SJCRH30 (cell line): ENCODE results near the gene ANKRD13D. TPM values are rescaled to one million over a fixed set of nuclear protein-coding genes. Genes with fewer than 3 reads are reported as not detected.
A peak's percentile ranks its signal among the peaks of the same experiment; 100 is the strongest.

Source experiments
- DNase-seq, 2 experiments: peaks; one replicate each; pipeline ENCODE4 v3.0.0-alpha.2; 2015 to 2020
- H3K27ac ChIP-seq: fragments of 250-450 bp; sonication (Bioruptor Pico); 2 replicates; pipeline ENCODE4 v1.5.1; 2020; ENCODE audit warnings: mild to moderate bottlenecking, moderate library complexity
- H3K27me3 ChIP-seq: fragments of 250-450 bp; sonication (Bioruptor Pico); 2 replicates; pipeline ENCODE4 v1.5.1; 2020; ENCODE audit warnings: mild to moderate bottlenecking, moderate library complexity
- H3K36me3 ChIP-seq: fragments of 250-450 bp; sonication (Bioruptor Pico); 2 replicates; pipeline ENCODE4 v1.5.1; 2020; ENCODE audit warnings: mild to moderate bottlenecking, moderate library complexity
- H3K4me1 ChIP-seq: fragments of 250-450 bp; sonication (Bioruptor Pico); 2 replicates; pipeline ENCODE4 v1.5.1; 2020; ENCODE audit warnings: mild to moderate bottlenecking, moderate library complexity
- H3K4me3 ChIP-seq: fragments of 250-450 bp; sonication (Bioruptor Pico); 2 replicates; pipeline ENCODE4 v1.5.1; 2020; ENCODE audit warnings: mild to moderate bottlenecking, moderate library complexity
- H3K9me3 ChIP-seq: fragments of 250-450 bp; sonication (Bioruptor Pico); replicated peaks from 2 replicates; pipeline ENCODE4 v1.5.1; 2020; ENCODE audit warnings: mild to moderate bottlenecking, moderate library complexity
- total RNA-seq: library from RNA; depleted of rRNA; stranded (reverse); fragments of >200 nt; shearing (Covaris generic); gene quantifications from 2 replicates; pipeline ENCODE4 v1.2.3, GENCODE V29; 2014

Gene ANKRD13D
- total RNA-seq, 1 experiment from 2014 or later = 19.9 TPM

DNA sequence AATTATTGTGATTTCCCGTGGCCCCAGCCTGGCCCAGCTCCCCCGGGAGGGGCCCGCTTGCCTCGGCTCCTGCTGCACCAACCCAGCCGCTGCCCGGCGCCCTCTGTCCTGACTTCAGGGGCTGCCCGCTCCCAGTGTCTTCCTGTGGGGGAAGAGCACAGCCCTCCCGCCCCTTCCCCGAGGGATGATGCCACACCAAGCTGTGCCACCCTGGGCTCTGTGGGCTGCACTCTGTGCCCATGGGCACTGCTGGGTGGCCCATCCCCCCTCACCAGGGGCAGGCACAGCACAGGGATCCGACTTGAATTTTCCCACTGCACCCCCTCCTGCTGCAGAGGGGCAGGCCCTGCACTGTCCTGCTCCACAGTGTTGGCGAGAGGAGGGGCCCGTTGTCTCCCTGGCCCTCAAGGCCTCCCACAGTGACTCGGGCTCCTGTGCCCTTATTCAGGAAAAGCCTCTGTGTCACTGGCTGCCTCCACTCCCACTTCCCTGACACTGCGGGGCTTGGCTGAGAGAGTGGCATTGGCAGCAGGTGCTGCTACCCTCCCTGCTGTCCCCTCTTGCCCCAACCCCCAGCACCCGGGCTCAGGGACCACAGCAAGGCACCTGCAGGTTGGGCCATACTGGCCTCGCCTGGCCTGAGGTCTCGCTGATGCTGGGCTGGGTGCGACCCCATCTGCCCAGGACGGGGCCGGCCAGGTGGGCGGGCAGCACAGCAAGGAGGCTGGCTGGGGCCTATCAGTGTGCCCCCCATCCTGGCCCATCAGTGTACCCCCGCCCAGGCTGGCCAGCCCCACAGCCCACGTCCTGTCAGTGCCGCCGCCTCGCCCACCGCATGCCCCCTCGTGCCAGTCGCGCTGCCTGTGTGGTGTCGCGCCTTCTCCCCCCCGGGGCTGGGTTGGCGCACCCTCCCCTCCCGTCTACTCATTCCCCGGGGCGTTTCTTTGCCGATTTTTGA, 3.3 kb upstream of the ANKRD13D start:
- H3K36me3 ChIP-seq = peaks cover 36% of the 10 kb centered on the region
- H3K9me3 ChIP-seq = no peaks in the 10 kb centered on the region
- no peak overlapping the region for H3K27ac ChIP-seq
- H3K4me1 ChIP-seq = peaks cover 16% of the 10 kb centered on the region
- no peak for DNase-seq
- no peaks in the 10 kb centered on the region for H3K27me3 ChIP-seq
- H3K4me3 ChIP-seq = no peak overlapping the region

- H3K36me3 ChIP-seq = peaks cover 34% of the 10 kb centered on the region
- no peak overlapping the region for H3K27ac ChIP-seq
- H3K27me3 ChIP-seq = no peaks in the 10 kb centered on the region
- peaks cover 7% of the 10 kb centered on the region for H3K4me1 ChIP-seq
- DNase-seq = no peak
- no peak overlapping the region for H3K4me3 ChIP-seq
- H3K9me3 ChIP-seq = no peaks in the 10 kb centered on the region
Observed at GRCh38 chr11:67286621-67287333, 2.3 kb upstream of the ANKRD13D start.

- Histone ChIP-seq H3K9me3 (no peaks in the 10 kb centered on the region), H3K4me3 (peak overlapping the region; percentile 91), H3K36me3 (peaks cover 30% of the 10 kb centered on the region), H3K27ac (peak overlapping the region; percentile 95), H3K27me3 (no peaks in the 10 kb centered on the region), H3K4me1 (peaks cover 7% of the 10 kb centered on the region)
- DNase-seq = no peak
Observed at GRCh38 chr11:67287355-67288197, 1.5 kb upstream of the ANKRD13D start.

DNA sequence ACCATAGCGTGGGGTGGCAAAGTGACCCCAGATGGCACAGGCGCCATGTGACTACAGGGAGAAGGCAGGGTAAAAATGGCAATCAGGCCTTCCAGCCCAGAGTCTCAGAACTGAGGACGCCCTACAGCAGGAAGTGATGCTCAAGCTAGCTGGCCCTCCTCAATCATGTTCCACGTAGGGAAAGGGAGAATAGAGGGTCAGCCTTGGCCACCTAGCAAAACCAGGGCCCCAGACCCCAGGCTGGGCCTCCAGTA, 978 bp upstream of the ANKRD13D start:
- H3K27ac ChIP-seq = peak overlapping the region; percentile 95
- peaks cover 29% of the 10 kb centered on the region for H3K36me3 ChIP-seq
- H3K27me3 ChIP-seq = no peaks in the 10 kb centered on the region
- peaks cover 7% of the 10 kb centered on the region for H3K4me1 ChIP-seq
- no peaks in the 10 kb centered on the region for H3K9me3 ChIP-seq
- DNase-seq = no peak
- peak overlapping the region; percentile 91 for H3K4me3 ChIP-seq

DNA sequence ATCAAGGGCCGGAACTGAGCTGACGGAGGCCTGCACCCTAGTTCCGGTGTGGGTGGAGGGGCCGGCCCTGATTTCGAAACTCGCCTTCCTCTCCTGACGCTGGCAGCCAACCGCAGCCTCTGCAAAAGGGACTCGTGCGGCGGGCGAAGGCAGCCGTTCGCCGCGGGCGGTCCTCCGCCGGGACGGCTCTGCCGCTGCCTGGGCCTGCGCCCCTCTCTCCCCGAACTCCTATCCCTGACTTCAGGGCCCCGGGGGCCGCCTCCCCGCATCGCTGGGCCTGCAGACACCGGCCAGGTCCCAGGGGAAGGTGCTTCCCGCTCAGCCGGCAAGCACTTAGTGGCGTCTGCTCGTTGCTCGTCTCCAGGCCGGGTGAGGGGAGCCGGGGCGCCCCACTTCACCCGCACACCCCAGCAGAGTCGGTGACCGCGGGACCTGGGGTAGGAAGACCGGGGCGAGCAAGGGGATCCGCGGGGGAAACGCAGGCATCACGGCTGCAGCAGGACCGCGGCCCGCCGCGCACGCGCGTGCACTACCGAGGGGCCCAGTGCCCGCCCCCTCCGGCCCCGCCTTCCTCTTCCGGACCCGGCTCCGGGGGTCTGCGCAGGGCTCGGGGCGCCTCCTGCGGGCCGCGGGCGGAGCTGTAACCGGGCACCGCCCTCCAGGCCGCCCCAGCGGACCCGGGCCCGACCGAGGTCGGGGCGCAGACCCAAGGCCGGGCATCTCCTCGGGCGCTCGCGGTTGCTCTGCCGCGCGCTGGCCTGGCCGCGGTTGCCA, 464 bp upstream of the ANKRD13D start:
- peaks cover 25% of the 10 kb centered on the region for H3K36me3 ChIP-seq
- no peaks in the 10 kb centered on the region for H3K27me3 ChIP-seq
- peaks cover 7% of the 10 kb centered on the region for H3K4me1 ChIP-seq
- H3K27ac ChIP-seq = peak overlapping the region; percentile 95
- DNase-seq = peak; percentile 88 to 90
- no peaks in the 10 kb centered on the region for H3K9me3 ChIP-seq
- peak overlapping the region; percentile 91 for H3K4me3 ChIP-seq

- Histone ChIP-seq H3K27me3 (no peaks in the 10 kb centered on the region), H3K27ac (peak overlapping the region; percentile 13; the same call in 1 of the 2 replicates), H3K9me3 (no peaks in the 10 kb centered on the region), H3K36me3 (peaks cover 24% of the 10 kb centered on the region), H3K4me1 (peaks cover 7% of the 10 kb centered on the region), H3K4me3 (peak overlapping the region; percentile 91)
- DNase-seq = peak in 1 of 2 experiments; percentile 31
Observed at GRCh38 chr11:67289651-67290479, 762 bp downstream of the ANKRD13D start.

DNA sequence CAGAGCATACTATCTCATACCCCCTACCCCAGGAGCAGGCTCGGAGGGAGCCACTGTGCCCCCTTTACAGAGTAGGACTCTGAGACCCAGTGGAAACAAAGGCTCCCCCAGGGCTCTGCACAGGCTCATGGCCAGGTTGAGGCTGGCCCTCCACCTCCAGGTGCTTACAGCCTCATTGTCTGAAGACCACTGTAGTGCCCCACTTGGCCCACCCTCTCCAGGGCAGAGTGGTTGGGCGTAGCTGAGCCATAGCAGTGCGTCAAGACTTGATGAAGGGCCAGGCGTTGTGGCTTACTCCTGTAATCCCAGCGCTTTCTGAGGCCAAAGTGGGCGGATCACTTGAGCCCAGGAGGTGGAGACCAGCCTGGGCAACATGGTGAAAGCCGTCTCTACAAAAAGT, 1.7 kb downstream of the ANKRD13D start:
- peaks cover 6% of the 10 kb centered on the region; the same call in 1 of the 2 replicates for H3K9me3 ChIP-seq
- H3K4me3 ChIP-seq = no peak overlapping the region
- DNase-seq = no peak
- H3K4me1 ChIP-seq = peaks cover 7% of the 10 kb centered on the region
- peaks cover 33% of the 10 kb centered on the region for H3K36me3 ChIP-seq
- no peak overlapping the region for H3K27ac ChIP-seq
- H3K27me3 ChIP-seq = no peaks in the 10 kb centered on the region

DNA sequence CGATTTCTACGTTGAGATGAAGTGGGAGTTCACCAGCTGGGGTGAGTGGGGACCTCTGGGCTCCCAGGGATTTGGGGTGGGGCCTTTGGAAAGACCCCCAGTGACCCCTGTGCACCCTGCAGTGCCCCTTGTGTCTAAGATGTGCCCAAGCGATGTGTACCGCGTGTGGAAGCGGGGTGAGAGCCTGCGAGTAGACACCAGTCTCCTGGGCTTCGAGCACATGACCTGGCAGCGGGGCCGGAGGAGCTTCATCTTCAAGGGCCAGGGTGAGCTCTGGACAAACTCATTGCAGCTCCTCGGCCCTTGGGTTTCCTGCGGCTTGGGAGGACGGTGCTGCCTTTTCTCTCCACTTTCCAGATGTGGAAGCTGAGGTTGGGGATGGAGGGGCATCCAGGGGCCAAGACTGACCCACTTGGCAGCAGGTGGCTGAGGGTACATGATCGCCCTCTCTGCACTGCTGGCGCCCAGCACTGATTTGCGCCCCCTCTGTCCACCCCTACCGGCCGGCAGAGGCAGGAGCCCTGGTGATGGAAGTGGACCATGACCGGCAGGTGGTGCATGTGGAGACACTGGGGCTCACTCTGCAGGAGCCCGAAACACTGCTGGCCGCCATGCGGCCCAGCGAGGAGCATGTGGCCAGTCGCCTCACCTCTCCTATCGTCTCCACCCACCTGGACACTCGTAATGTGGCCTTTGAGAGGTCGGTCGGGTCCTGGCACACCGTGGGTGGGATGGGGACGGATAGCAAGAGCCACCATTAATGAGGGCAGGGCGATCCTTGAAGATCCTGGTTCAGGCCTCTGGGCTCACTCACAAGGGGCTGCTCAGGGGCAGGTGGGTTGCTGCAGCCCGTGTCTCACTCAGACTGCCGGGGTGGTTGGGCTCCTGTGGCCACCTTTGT, 2.6 kb downstream of the ANKRD13D start:
- H3K36me3 ChIP-seq = peaks cover 38% of the 10 kb centered on the region

GRCh38 chr11:67292671-67293070, 3.6 kb downstream of the ANKRD13D start:
- H3K27me3 ChIP-seq = no peaks in the 10 kb centered on the region
- DNase-seq = no peak
- no peak overlapping the region for H3K4me3 ChIP-seq
- H3K27ac ChIP-seq = no peak overlapping the region
- H3K36me3 ChIP-seq = peaks cover 44% of the 10 kb centered on the region
- H3K4me1 ChIP-seq = peaks cover 4% of the 10 kb centered on the region
- peaks cover 7% of the 10 kb centered on the region; the same call in 1 of the 2 replicates for H3K9me3 ChIP-seq

More for the DNA sequence above, 2.6 kb downstream of the ANKRD13D start:
- no peaks in the 10 kb centered on the region for H3K27me3 ChIP-seq
- H3K4me3 ChIP-seq = no peak overlapping the region
- H3K4me1 ChIP-seq = peaks cover 7% of the 10 kb centered on the region
- no peak overlapping the region for H3K27ac ChIP-seq
- peaks cover 7% of the 10 kb centered on the region; the same call in 1 of the 2 replicates for H3K9me3 ChIP-seq
- no peak for DNase-seq

GRCh38 chr11:67293090-67293489, 4.0 kb downstream of the ANKRD13D start:
- Histone ChIP-seq H3K36me3 (peaks cover 45% of the 10 kb centered on the region), H3K27ac (no peak overlapping the region), H3K27me3 (no peaks in the 10 kb centered on the region), H3K4me1 (no peaks in the 10 kb centered on the region; the same call in 1 of the 2 replicates), H3K9me3 (peaks cover 7% of the 10 kb centered on the region; the same call in 1 of the 2 replicates), H3K4me3 (no peak overlapping the region)
- DNase-seq = no peak

DNA sequence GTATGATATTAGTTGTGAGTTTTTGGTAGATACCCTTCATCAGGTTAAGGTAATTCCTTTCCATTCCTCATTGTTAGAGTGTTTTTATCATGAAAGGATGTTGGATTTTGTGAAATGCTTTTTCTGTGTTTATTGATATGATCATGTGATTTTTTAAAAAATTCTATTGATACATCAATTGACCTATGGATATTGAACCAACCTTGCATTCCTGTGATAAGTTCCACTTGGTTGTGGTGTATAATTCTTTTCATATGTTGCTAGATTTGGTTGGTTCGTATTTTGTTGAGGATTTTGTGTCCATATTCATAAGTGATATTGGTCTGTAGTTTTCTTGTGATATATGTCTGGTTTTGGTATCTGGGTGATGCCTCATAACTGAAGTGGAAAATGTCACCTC, 6.7 kb downstream of the ANKRD13D start:
- Histone ChIP-seq H3K27ac (no peak overlapping the region), H3K9me3 (peaks cover 7% of the 10 kb centered on the region; the same call in 1 of the 2 replicates), H3K27me3 (no peaks in the 10 kb centered on the region), H3K4me1 (no peaks in the 10 kb centered on the region), H3K4me3 (no peak overlapping the region), H3K36me3 (peaks cover 48% of the 10 kb centered on the region)
- DNase-seq = peak in 1 of 2 experiments; percentile 24

DNA sequence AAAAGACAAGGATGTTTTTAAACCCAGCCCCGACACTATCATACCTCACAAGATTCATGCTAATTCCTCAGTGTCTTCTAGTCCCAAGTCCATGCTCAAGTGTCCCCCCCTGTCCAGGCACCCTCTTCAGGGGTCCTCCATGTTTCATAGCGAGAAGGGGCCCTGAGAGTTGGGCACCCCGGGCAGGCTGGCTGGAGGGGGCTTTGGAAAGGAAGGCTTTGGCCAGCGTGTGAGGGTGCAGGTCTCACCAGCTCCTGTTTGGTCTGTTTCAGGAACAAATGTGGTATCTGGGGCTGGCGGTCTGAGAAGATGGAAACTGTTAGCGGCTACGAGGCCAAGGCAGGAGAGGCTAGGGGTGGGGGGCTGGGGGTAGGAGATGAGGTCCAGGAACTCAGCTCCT, 9.7 kb downstream of the ANKRD13D start:
- Histone ChIP-seq H3K27me3 (no peaks in the 10 kb centered on the region), H3K36me3 (peaks cover 40% of the 10 kb centered on the region; the same call in 1 of the 2 replicates), H3K4me3 (no peak overlapping the region), H3K4me1 (peaks cover 15% of the 10 kb centered on the region), H3K9me3 (peaks cover 7% of the 10 kb centered on the region; the same call in 1 of the 2 replicates), H3K27ac (no peak overlapping the region)
- no peak for DNase-seq
